Dermis microvascular lymphatic vessel endothelial cell (primary cell): ENCODE measurements around the gene NCOA3. TPM values are rescaled to one million over a fixed set of nuclear protein-coding genes. Genes with fewer than 3 reads are reported as not detected.
"Not testable (repeated sequence)": the region's sequence is repeated elsewhere in the genome, so short reads cannot be mapped to it uniquely, and the experiment has no call there.

Experiments used
- DNase-seq, 2 donors: peaks; one replicate each; pipeline versions ENCODE4 v3.0.0 to v3.0.0-alpha.2; 2010; ENCODE audit warnings: low read depth in 2 of 2
- total RNA-seq: library from RNA; depleted of rRNA; stranded (reverse); fragments of >200 nt; gene quantifications from 2 replicates; pipeline ENCODE4 v1.2.1, GENCODE V29; 2014

Gene NCOA3
- total RNA-seq, 1 donor from 2014 or later, result 22.5 TPM

GRCh38 chr20:47468290-47469050, 33.2 kb upstream of the NCOA3 start:
- no peak for DNase-seq

GRCh38 chr20:47475419-47476044, 26.2 kb upstream of the NCOA3 start:
- no peak for DNase-seq

- no peak for DNase-seq
These were observed 25.2 kb upstream of the NCOA3 start for GRCh38 chr20:47476452-47476851.

- no peak for DNase-seq
These were observed 22.6 kb upstream of the NCOA3 start for GRCh38 chr20:47479093-47479492.

- no peak for DNase-seq
These were observed 22.2 kb upstream of the NCOA3 start for GRCh38 chr20:47479506-47479905.

- DNase-seq, result no peak
These were observed 21.4 kb upstream of the NCOA3 start for GRCh38 chr20:47480239-47480638.

GRCh38 chr20:47480705-47481104, 21.0 kb upstream of the NCOA3 start:
- no peak for DNase-seq

GRCh38 chr20:47481330-47482216, 20.1 kb upstream of the NCOA3 start:
- DNase-seq, result no peak

GRCh38 chr20:47482705-47483104, 19.0 kb upstream of the NCOA3 start:
- no peak for DNase-seq

GRCh38 chr20:47484303-47484702, 17.4 kb upstream of the NCOA3 start:
- no peak for DNase-seq

GRCh38 chr20:47487175-47487917, 14.3 kb upstream of the NCOA3 start:
- peak; percentile 39 to 49 for DNase-seq

- DNase-seq, result no peak
These were observed 12.2 kb upstream of the NCOA3 start for GRCh38 chr20:47489448-47489872.

GRCh38 chr20:47490795-47491194, 10.9 kb upstream of the NCOA3 start:
- no peak for DNase-seq

GRCh38 chr20:47492284-47492683, 9.4 kb upstream of the NCOA3 start:
- DNase-seq, result no peak

GRCh38 chr20:47493175-47493962, 8.3 kb upstream of the NCOA3 start:
- DNase-seq, result peak; percentile 57 to 78

- DNase-seq, result no peak
These were observed 7.8 kb upstream of the NCOA3 start for GRCh38 chr20:47493963-47494293.

GRCh38 chr20:47494606-47495005, 7.1 kb upstream of the NCOA3 start:
- not testable (repeated sequence) for DNase-seq

- no peak for DNase-seq
These were observed 5.6 kb upstream of the NCOA3 start for GRCh38 chr20:47496118-47496517.

- no peak for DNase-seq
These were observed 3.1 kb upstream of the NCOA3 start for GRCh38 chr20:47498606-47499005.

- no peak for DNase-seq
These were observed 2.6 kb upstream of the NCOA3 start for GRCh38 chr20:47499053-47499452.

GRCh38 chr20:47500082-47500481, 1.6 kb upstream of the NCOA3 start:
- not testable (repeated sequence) for DNase-seq
